GM20431 (cell line): Measurements from ENCODE around the gene BCORL1.

Experiments
- in situ Hi-C: fragments of 300-500 bp; cut with MseI, MboI; formaldehyde crosslinking; loops from one replicate; pipeline ENCODE4 v1.15.0; 2020; ENCODE audit warnings: low sequenced_read_pairs; ENCODE audit not compliant: unreplicated experiment

Gene BCORL1

DNA sequence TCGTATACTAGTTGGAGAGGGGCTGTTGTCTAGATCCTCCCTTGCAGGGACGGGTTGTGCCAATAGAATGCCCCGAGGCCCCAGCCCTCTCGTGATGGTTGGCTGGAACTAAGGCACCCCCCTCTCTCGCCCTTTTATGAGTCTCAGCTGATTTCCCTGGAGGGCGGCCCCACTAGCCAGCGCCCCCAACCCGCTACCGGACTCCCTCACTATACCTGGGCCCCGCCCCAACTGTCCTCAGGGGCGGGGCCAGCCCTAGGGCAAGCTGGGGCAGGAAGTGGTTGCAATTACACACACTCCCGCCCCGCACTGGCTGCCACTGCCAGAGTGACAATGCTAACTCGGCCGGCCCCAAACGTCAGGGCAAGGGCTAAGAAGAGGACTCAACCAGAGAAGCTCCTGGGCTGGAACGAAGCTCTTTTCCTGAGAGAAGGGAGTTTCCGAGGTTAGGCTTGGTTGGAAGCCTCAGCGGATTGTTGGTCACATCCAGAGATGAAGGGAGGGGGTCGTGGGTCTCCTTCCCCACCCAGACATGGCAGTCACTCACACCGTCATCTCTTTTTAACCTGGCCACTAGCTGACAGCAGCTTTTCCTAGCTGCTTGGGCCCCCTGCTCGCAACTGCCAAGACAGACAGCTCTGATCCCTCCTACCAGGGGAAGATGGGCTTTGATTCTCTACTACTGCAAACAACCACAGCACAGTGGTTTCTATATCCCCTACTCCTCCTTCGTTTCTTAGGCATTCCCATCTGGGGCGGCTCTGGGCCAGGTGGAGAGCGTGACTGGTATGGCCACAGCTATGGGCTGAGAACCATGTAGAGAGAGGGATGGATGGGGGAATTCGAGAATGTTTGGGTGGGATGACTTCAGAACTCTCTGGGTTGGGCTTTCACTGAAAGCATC, 21.0 kb upstream of the BCORL1 start:
- in situ Hi-C loops: no loop called here

DNA sequence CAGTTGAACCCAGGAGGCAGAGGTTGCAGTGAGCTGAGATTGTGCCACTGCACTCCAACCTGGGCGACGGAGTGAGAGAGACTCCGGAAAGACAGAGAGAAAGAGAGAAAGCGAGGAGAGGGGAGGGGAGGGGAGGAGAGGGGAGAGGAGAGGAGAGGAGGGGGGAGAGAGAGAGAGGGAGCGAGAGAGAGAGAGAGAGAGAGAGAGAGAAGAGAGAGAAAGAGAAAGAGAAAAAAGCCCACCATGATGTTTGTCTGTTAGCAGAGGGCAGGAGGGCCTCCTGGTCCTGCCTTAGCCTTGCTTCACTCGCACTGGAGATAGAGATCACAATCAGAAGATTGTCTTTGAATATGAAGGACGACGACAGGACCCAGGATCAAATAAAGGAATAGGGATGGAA, 18.7 kb upstream of the BCORL1 start:
- in situ Hi-C loops: no loop called here

DNA sequence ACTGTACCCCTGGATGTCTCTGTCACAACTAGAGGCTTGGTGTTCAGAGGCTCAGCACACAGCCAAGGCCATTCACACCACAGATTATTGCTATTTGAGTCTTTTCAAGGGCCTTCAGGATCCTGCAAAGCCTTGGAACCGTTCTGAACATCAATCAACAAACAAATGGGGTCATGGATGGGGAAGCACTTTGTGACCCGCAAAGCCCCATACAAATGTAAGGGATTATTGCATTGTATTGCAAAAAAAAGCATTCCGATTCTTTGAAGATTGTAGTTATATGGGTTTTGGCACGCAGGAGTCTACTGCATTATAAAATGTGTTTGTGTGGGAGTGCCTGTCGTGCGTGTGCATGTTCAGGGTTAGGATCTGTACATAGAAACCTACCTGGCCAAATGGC, 17.3 kb upstream of the BCORL1 start:
- in situ Hi-C loops: no loop called here

DNA sequence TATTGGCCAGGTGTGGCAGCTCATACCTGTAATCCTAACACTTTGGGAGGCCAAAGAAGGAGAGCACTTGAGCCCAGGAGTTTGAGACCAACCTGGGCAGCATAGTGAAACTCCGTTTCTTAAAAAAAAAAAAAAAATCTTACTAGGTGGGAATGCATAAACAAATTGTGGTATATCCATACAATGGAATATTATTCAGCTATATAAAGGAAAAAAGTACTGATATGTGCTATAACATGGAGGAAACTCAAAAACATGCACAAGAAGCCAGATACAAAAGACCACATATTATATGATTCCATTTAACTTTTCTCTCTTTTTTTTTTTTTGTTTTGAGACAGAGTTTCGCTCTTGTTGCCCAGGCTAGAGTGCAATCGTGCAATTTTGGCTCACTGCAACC, 13.5 kb upstream of the BCORL1 start:
- in situ Hi-C loops: no loop called here

DNA sequence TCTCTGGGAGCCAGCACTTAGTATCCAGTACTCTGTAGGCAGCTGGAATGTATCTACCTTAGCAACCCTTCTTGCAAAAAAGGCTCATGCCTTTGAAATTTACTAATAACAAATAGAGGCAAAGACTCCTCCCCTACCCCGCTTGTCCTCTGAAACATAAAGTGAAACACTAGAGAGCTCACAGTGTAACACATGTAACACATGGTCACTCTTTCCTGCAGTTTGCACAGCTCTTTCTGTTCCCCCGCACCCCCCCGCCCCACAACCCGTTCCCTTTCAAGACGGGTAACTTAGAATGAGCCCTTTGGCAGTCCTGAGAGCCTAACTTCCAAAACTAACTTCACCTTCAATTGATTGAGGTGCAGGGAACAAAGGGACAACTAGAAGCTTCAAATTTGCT, 6.0 kb upstream of the BCORL1 start:
- in situ Hi-C loops: no loop called here

DNA sequence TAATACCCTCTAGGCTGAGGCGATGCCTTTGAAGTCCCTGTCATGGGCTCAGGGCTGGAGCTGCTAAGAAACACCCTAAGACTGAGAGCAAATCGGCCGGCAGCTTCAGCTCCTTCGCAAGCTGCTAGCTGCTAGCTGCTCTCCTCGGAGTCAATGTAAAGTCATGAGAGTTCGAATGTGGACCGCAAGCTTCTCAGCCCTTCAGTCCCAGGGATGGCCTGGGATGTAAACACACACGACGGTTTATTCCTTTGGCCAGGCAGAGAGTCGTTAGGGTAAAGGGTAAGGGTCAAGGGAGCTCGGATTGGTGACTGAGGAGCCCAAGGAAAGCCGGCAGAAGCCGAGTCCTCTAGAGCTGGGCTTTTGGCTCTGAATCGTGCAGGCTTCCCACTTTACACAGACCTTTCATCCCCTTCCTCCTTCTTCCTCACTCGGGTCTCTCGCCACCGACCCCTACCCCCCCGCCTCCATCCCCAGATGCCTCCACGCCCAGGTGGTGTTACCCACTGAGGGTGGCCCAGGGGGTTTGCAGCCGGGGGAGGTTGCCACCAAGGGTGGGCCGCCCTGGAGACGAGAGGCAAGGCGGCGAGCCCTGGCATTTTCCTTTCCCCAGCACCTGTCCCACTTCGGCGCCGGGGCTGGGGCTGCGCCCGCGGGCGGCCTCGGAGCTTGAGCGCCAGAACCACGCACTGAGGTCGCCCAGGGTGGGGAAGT, 3.1 kb upstream of the BCORL1 start:
- in situ Hi-C loops: no loop called here

DNA sequence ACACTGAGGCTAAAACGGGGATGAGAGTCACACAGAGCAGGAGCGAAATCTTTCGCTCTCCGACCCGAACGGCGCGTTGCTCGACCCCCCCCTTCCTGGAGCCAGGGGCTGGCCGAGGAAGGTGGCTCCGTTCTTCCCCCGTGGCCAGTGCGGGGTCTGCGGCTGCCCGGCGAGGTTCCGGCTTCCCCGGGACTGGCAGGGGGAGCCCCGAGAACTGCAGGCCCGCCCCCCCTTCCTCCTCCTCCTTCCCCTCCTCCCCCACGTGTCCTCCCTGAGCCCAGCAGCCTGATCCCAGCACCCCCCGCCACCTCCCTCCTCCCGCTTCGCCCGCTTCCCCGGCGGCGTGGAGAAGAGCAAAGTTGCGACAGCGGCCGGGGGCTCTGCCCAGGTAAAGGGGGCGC, 2.4 kb upstream of the BCORL1 start:
- in situ Hi-C loops: no loop called here

DNA sequence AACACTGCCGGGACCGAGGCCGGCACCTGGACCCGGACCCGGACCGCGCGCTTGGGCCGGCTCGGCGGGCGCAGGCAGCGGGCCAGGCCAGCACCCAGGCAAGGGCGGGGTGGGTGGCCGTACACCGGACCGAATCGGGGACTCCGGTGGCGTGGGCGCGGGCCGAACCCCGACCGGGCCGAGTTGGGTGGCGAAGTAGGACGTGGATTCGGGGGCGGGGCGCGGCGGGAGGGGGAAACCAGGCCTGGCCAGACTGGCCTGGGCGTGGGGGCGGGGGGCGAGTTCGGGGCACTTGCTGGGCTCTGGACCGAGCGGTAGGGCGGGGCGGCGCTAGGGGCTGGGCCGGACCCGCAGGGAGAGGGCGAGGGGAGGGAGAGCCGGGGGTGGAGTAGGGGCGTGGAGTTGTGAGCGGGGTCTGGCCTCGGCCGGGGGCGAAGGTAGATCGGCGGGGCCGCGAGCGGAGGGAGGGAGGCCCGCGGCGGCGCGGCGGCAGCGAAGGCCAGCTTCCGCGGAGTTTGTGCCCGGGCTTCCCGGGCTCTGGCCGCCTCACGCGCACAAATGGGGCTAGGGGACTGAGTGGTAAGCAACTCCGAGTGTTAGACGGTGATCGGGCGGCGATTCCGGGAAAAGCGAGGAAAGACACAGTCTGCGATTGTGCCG, 1.8 kb upstream of the BCORL1 start:
- in situ Hi-C loops: no loop called here

DNA sequence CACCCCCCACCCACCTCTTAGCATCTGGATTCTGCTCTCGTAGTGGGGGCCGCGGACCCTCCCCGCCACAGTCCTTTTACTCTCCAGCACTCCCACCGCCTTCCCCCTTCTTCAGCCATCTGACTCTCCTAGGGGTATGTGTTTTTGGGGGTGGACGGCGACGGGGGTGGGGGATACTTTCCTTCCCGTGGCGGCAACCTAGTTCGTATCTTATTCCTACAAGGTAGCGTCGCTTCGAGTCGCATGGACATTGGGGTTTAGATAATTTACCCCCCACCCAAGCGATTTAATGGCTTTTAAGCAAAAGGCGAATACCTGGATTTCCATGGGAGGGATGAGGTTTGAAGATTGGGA, 1.3 kb upstream of the BCORL1 start:
- in situ Hi-C loops: no loop called here

DNA sequence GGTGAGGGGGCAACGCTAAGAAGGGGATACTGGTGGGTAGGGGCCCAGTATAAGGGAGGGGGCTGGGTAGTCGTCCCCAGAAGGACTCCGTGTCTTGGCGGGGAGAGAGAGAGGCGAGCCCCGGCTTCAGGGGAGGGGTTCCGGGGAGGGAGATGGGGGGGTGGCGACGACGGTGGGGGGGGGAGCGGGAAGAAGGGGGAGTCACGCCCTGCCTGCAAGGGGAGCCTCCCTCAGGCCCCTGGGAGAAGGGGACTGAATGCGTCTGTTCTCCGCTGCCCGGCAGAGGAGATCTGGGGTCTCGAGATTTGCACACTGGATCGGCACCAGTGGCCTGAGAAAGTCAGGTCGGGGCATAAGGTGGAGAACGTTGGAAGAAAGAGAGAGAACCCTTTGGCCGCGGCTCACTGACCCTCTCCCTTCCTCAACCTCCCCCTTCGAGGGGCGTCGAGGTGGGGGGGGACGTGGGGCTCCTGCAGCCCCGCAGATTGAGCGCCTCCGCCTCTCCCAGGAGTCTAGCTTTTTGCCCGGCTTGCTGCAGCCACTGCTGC, 609 bp upstream of the BCORL1 start:
- in situ Hi-C loops: no loop called here

DNA sequence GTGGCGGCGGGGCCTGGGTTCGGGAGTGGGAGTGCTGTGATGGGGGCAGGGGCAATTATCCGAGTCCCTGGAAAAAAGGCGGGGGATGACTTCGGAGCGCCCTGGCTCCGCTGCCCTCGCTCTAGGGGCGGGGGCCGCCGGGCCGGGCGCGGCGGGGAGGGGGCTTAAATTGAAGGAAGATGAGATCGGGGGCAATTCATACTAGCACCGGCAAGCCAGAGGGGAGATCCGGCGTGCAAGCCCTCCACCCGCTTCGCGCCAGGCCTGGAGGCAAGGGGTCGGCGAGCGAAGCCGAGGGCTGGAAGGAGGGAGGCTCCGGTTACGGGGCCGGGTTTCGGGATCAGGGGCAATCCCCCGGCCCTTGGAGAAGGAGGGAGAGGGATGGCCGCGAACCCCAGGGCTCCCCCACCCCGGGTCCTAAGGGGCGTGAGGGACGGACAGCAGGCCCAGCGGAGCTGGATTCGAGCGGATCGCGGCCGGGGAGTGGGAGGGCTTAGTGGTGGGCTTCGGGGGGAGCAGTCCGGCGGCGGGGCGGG, 1.2 kb downstream of the BCORL1 start:
- in situ Hi-C loops: no loop called here

DNA sequence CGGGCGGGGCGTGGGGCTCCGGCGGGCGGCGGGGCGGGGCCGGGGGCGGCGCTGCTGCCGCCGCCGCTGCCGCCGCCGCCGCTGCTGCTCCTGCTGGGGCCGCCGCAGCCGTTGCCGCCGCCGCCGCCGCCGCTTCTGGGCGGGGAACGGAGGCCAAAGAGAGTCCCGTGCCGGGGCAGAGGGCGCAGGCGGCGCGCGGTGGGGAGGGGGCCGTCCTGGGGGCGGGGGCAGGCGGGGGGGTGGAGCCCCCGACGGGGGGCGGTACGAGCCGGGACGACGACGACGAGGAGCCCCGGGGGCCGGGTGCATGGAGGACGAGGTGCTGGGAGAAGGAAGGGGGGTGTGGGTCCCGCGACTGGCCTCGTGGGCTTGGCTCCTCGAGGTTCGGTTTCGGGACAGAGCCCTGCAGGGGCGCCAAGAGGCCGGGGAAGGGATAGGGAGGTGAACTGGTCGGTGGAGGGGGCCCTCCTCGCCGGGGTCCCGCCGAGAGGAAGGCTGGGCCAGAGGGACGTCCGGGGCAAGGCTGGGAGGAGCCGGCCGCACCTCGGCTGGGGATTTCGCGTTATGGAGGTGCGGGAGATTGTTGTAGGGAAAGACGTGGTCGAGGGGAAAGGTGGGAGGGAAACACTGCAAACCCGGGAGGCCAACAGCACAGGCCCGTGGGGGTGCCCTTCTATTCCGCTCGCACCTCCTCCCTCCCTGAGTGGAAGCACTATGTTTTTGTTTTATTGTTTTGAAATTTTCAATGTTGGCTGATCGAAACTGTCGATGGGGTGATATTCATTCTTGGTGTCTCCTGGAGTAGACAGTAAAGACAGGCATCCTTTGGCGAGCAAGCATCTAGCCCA, 1.9 kb downstream of the BCORL1 start:
- in situ Hi-C loops: no loop called here

DNA sequence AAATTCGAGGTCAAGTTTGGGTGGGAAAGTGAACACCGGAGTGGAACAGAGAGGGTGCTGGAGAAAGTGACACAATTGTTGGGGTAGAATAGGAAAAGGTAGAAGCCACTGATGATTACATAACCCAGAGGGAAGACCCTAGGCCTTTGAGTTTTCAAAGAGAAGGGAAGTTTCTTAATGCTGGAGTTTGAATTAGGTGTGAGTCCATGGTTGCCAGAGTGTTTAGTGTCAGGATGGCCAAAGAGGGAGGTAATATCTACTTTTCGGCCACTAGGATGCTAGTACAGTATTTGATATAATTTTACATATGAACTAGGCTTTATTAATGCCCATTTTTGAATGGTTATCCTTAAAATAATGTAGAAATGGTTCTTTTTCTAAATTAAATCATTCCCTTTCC, 5.4 kb downstream of the BCORL1 start:
- in situ Hi-C loops: no loop called here

DNA sequence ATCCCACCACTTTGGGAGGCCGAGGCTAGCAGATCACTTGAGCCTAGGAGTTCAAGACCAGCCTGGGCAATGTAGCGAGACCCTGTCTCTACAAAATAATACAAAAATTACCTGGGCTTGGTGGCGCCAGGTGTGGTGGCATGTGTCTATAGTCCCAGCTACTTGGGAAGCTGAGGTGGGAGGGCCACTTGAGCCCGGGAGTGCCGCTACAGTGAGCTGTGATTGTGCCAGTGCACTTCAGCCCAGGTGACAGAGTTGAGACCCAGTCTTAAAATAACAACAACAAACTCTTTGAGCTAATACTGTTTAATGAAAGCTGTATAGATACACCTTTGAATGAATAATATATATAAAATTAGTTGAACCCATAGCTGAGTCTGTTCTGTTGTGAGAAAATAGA, 9.7 kb downstream of the BCORL1 start:
- in situ Hi-C loops: no loop called here

DNA sequence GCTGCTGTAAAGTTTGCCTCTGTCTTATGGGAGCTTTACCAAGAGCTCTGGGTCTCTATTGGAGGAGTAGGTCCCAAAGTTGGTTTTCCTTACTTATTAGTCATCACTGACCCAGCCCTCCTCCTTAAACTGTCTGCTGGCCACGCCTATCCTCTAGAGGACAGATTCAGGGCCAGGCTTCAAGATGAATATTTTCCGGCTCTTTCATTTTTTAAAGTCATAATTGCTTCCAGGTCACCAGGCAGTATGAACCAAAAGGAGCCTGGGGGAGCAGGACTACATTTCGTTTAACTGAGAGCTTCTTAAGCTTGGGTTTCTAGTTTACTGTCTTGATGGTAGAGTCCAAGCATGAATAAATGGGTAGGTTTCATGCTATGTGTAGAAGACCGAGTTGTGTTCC, 13.7 kb downstream of the BCORL1 start:
- in situ Hi-C loops: no loop called here

DNA sequence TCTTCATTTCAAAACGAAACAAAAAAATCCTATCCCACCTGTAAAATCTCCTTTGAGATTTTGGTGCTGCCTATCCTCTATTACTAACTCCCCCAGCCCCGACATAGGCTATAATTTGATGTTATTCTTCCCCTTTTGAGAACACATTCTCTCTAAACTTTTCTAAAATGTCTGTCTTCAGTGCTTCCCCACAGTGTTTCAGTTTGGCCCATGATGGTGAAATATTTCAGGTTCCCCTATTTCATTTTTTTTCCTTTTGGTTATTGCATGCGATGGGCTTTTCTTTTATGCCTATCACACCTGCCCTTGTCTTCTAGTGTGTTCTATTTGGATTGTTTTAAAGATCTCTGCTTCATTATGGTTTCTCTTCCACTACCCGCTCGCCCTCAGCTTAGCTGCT, 14.7 kb downstream of the BCORL1 start:
- in situ Hi-C loops: no loop called here

DNA sequence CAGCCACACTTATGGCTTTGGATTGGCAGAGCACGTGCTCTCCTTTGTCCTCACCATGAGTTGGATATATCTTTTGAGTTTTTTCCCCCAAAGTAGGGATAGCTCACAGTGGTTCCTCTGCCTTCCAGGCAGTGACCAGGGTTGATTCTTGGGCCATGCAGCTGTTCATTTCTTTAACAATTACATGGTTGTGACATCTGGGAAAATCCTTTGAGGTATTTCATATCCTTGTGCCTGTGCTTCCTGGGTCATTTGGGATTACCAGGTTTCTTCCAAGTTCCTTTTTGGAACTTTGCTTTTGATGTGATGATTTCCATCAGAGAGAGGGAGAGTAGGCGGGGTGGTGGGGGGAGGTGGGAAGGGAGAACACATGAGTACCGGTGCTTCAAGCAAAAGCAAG, 15.6 kb downstream of the BCORL1 start:
- in situ Hi-C loops: no loop called here

DNA sequence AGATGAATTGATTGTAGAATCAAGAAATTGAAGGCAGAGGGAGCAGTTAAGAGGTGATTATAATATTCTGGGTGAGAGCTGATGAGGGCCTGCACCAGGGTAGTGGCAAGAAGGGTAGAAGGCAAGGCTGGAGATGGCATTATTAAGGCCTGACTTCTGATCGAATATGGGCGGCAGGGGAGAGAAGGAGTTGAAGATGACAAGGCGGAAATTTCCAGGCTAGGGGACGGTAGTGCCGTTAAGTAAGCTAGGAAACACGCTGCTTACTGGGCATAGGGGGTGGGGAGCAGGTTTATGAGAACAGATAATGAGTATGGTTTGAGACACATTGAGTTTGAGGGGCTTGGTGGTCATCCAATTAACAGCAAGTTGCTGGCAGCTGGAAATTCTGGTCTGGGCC, 19.5 kb downstream of the BCORL1 start:
- in situ Hi-C loops: no loop called here

DNA sequence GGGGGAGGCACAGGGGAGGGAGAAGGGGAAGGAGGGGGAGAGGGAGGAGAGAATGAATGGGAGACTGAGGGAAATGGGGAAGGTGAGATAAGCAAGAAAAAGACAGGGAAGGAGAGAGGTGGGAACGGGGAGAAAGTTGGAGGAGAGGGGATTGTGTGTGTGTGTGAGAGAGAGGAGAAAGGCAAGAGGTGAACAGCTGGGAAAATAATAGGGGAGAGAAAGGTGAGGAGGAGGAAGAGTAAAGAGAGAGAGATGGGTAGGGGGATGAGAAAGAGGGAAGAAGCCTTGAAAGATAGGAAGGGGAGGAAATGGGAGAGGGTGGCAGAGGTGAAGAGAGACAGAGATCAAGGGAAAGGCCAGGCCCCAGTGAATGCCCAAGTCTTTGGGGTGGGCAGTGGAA, 20.1 kb downstream of the BCORL1 start:
- in situ Hi-C loops: no loop called here
